ENCODE measurements around the gene CBLB.

DNA sequence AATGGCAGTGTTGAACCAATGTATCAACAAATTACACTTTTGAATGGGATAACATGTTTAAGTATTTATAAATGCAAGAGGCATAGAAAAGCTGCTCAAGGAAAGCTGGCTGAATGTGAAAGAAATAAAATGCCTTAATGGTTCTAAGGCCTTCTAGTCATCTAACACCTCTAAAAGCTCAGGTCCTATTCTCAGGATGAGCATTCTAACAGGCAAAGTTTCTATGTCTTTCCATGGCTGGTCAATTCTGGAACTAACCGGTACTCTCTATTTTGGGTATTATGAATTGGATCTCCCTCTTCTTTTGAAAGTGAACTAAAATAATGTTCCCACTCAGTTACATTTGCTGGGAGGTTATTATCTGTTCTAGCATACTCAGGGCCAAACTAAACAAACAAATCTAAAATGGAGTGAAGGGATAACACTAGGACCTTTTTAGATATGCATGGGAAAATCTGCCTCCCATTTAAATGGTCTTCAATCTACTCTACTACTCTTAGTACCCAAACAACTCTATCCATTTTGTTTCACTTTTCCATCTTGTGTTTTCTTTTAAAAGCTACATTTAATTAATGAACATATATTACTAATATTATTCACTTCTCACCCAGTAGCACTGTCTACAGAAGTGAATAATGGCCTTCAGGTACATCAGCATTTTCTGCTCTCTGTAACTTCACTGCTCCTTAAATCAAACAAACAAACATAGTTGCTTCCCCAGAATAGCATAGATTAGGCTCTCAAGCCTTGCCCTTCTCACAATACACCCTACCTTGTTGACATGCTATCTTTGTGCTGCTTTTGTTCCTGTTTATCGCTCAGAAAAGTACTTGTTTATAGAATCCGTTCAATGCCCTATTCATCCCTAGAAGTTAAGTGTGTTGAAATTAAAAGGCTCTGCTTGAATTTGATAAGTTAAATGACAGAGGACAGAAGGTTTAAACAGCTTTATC is 46.4 kb downstream of the CBLB start:
- TF ChIP-seq, protein P1, sequence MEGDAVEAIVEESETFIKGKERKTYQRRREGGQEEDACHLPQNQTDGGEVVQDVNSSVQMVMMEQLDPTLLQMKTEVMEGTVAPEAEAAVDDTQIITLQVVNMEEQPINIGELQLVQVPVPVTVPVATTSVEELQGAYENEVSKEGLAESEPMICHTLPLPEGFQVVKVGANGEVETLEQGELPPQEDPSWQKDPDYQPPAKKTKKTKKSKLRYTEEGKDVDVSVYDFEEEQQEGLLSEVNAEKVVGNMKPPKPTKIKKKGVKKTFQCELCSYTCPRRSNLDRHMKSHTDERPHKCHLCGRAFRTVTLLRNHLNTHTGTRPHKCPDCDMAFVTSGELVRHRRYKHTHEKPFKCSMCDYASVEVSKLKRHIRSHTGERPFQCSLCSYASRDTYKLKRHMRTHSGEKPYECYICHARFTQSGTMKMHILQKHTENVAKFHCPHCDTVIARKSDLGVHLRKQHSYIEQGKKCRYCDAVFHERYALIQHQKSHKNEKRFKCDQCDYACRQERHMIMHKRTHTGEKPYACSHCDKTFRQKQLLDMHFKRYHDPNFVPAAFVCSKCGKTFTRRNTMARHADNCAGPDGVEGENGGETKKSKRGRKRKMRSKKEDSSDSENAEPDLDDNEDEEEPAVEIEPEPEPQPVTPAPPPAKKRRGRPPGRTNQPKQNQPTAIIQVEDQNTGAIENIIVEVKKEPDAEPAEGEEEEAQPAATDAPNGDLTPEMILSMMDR (conservative IDR thresholded peaks at IDR 0.05 in 1 of 2, IDR thresholded peaks at IDR 0.05 in 1 of 2; ENCODE audit: low read depth in 1 of 2, low read length in 2 of 2), result no peak
- TF ChIP-seq EZH2 (IDR thresholded peaks at IDR 0.05; ENCODE audit: low read length, missing control alignments), result no peak
